T-cell (primary cell): ENCODE results near the gene HBP1. TPM values are rescaled to one million over a fixed set of nuclear protein-coding genes. Genes with fewer than 3 reads are reported as not detected.

Experiments
- ATAC-seq, 4 experiments: fragments of 200-7000 bp in 3 of 4; fragments of 150-1000 bp in 1 of 4; cut with Tn5 transposase; replicated peaks in 1 of 4; 1 replicate in 3 of 4; 2 replicates in 1 of 4; pipeline ENCODE4 v1.10.0; 2021; ENCODE audit warnings: moderate library complexity in 3 of 4, mild to moderate bottlenecking in 2 of 4, moderate number of reproducible peaks in 1 of 4
- CTCF ChIA-PET, 2 donors: fragments of 300-600 bp; sonication (Branson Sonifier 250); formaldehyde crosslinking; loops; one replicate each; lab custom pipeline; 2022; ENCODE audit warnings: antibody characterized with exemption in 2 of 2; lab: Charles Lee
- POLR2A ChIA-PET, 2 donors: fragments of 300-600 bp; sonication (Branson Sonifier 250); formaldehyde crosslinking; loops; one replicate each; lab custom pipeline; 2022; ENCODE audit warnings: antibody characterized with exemption in 2 of 2; lab: Charles Lee
- DNase-seq, 35 experiments: peaks; one replicate each; pipeline versions ENCODE4 v3.0.0 to v3.0.0-alpha.2; 2013 to 2023
- H3K27ac ChIP-seq: one replicate; pipeline ENCODE4 v1.5.1; 2013; ENCODE audit warnings: low read length
- H3K27me3 ChIP-seq, 2 experiments: replicated peaks in 1 of 2; 1 replicate in 1 of 2; 2 replicates in 1 of 2; pipeline versions ENCODE4 v1.6.1 to v1.7.0; 2013; ENCODE audit warnings: low read length in 1 of 2, mixed read lengths in 1 of 2; ENCODE audit not compliant: control insufficient read depth in 2 of 2, insufficient read depth in 2 of 2; ENCODE audit errors: extremely low read depth in 1 of 2
- H3K36me3 ChIP-seq, 2 donors: 1 replicate in 1 of 2; 2 replicates in 1 of 2; pipeline versions ENCODE4 v1.6.1 to v1.7.0; 2013; ENCODE audit warnings: low read length in 1 of 2; ENCODE audit not compliant: control insufficient read depth in 2 of 2, insufficient read depth in 1 of 2; ENCODE audit errors: extremely low read depth in 1 of 2
- H3K4me1 ChIP-seq, 2 experiments: 1 replicate in 1 of 2; 2 replicates in 1 of 2; pipeline versions ENCODE4 v1.6.1 to v1.7.0; 2013; ENCODE audit warnings: low read length in 2 of 2, mixed read lengths in 1 of 2; ENCODE audit not compliant: insufficient read depth in 2 of 2, control insufficient read depth in 1 of 2; ENCODE audit errors: extremely low read depth in 1 of 2
- H3K4me3 ChIP-seq, 2 donors: 1 replicate in 1 of 2; 2 replicates in 1 of 2; pipeline versions ENCODE4 v1.5.1 to v1.7.0; 2013; ENCODE audit warnings: mild to moderate bottlenecking in 2 of 2, low read length in 1 of 2, moderate library complexity in 1 of 2; ENCODE audit not compliant: control insufficient read depth in 1 of 2; ENCODE audit errors: extremely low read depth in 1 of 2
- H3K9me3 ChIP-seq: 2 replicates; pipeline ENCODE4 v1.7.0; 2013
- H3K27ac Mint-ChIP-seq, 2 donors: one replicate each; pipeline ENCODE4 v1.8.0; 2020 to 2021; ENCODE audit warnings: mild to moderate bottlenecking in 2 of 2, mixed read lengths in 2 of 2
- H3K27me3 Mint-ChIP-seq, 2 donors: one replicate each; pipeline ENCODE4 v1.8.0; 2021 to 2022; ENCODE audit warnings: mixed read lengths in 2 of 2
- H3K36me3 Mint-ChIP-seq: one replicate; pipeline ENCODE4 v1.8.0; 2021; ENCODE audit warnings: mixed read lengths
- H3K4me1 Mint-ChIP-seq, 3 donors: one replicate each; pipeline ENCODE4 v1.8.0; 2020 to 2022; ENCODE audit warnings: mixed read lengths in 3 of 3, mild to moderate bottlenecking in 1 of 3
- H3K4me3 Mint-ChIP-seq, 3 donors: one replicate each; pipeline ENCODE4 v1.8.0; 2020 to 2022; ENCODE audit warnings: mild to moderate bottlenecking in 3 of 3, mixed read lengths in 3 of 3, moderate library complexity in 3 of 3
- H3K9me3 Mint-ChIP-seq, 3 donors: one replicate each; pipeline ENCODE4 v1.8.0; 2020 to 2022; ENCODE audit warnings: mixed read lengths in 3 of 3
- WGBS: methylation state at CpG from one replicate; pipeline ENCODE4 v1.1.5; 2013; ENCODE audit warnings: missing lambda C conversion rate; ENCODE audit not compliant: insufficient coverage; 5-methylcytosine and 5-hydroxymethylcytosine counted together
- total RNA-seq, 35 experiments: library from RNA in 6 of 35; stranded (reverse) in 6 of 35; fragments of 120-200 nt in 1 of 35; gene quantifications; one replicate each; pipeline versions ENCODE4 v1.2.1 to v1.2.4 and lab custom pipeline; 2013 to 2026

HBP1 gene
- total RNA-seq, 5 donors from 2014 or later (not counting 1 experiment from before 2014, with no cell fraction given) = 78.6 to 211 (median 92.0) TPM

DNA sequence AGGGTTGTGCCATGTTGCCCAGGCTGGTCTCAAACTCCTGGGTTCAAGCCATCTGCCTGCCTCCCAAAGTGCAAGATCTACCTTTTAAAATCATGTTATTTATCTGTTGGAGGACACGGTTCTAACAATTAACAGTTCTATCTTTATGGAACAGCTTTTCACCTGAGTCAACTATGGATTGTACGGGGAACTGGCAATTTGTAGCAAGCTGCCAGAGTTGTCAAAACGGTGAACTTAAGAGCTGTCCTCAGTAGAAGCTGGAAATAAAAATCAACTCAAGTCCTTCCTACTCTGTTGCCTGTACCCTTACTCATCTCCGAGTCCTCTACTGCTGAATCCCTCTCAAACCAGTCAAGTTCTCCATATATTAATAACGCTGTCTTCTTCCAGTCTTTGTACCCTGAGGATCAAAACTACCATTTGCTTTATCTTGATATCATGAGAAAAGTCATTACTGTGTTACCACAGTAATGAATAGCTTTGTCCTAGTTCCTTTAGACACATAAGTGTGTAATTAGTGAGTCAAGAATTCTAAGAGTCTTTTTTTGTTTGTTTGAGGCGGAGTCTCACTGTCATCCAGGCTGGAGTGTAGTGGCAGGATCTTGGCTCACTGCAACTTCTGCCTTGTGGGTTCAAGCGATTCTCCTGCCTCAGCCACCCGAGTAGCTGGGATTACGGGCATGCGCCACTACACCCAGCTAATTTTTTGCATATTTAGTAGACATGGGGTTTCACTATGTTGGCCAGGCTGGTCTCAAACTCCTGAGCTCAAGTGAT is 28.2 kb downstream of the HBP1 start:
- Mint-ChIP-seq H3K27me3 (no peaks in the 10 kb centered on the region), H3K27ac (peak overlapping the region; percentile 14 to 60), H3K4me3 (no peak overlapping the region), H3K9me3 (no peaks in the 10 kb centered on the region), H3K36me3 (peaks cover 57% of the 10 kb centered on the region), H3K4me1 (peaks cover 5 to 12% (median 8%) of the 10 kb centered on the region in 3 donors)
- H3K9me3 ChIP-seq = no peaks in the 10 kb centered on the region
- 95% methylated on average over 2 of the region's 10 CpGs for WGBS
- CTCF ChIA-PET = no interaction called here
- no peak overlapping the region for H3K27ac ChIP-seq
- H3K36me3 ChIP-seq = peaks cover 0 to 78% of the 10 kb centered on the region in 2 donors
- POLR2A ChIA-PET = interaction anchor here (0.7 to 3.7 kb wide), 3 partner anchors 15 to 28 kb away, joined by 3 to 13 read pairs (median 3); partner anchors contain the start of gene HBP1 (in 1 of the 2)
- no peaks in the 10 kb centered on the region for H3K4me1 ChIP-seq
- DNase-seq = no peak
- no peaks in the 10 kb centered on the region for H3K27me3 ChIP-seq
- no peak overlapping the region for H3K4me3 ChIP-seq
- ATAC-seq = no peak

DNA sequence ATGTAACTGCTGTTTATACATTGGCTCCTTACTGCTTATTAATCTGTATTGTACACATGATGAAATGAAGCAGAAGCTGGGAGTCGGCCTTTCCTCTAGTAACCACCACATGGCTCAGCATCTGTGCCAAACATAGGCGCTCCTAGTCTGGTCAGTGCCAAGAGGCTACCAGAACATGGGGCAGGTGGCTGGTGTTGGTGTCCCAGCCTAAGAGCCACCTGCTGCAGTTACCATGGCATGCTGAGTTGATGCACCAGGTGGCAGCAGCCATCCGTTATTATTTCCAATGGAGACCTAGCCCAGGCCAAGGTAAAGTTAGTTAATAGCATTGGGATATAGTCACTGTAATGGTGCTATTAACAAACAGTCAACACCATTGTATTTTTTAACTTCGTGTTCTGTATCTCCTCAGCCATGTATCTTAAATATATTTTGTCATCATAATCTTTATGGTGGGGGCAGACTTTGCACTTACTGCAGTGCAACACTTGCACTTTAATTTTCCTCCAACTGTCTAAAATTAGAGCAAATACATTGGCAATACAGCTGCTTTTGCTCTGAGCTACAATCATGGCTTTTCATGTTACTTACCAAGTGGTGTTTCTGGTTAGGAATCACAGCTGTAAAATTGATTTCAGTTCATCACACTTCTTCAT is 33.1 kb downstream of the HBP1 start:
- Mint-ChIP-seq H3K4me3 (no peak overlapping the region), H3K4me1 (peaks cover 0 to 2% (median 0%) of the 10 kb centered on the region in 3 donors), H3K9me3 (no peaks in the 10 kb centered on the region), H3K27me3 (no peaks in the 10 kb centered on the region), H3K36me3 (peaks cover 69% of the 10 kb centered on the region), H3K27ac (peak overlapping the region in 1 of 2 donors; percentile 50)
- POLR2A ChIA-PET = interaction anchor here in 1 of 2 donors (1.0 kb wide), 1 partner anchor 23 kb away, joined by 4 read pairs; no protein-coding TSS in a partner anchor
- Histone ChIP-seq H3K36me3 (peaks cover 8 to 96% of the 10 kb centered on the region in 2 donors), H3K4me1 (no peaks in the 10 kb centered on the region), H3K27ac (no peak overlapping the region), H3K4me3 (no peak overlapping the region), H3K9me3 (no peaks in the 10 kb centered on the region), H3K27me3 (no peaks in the 10 kb centered on the region)
- WGBS = 100% methylated on average over 1 of the region's 4 CpGs
- CTCF ChIA-PET = interaction anchor here (0.5 to 1.1 kb wide), 5 partner anchors 10 to 540 kb away, joined by 3 read pairs; no protein-coding TSS in a partner anchor
- DNase-seq = peak in 25 of 35 experiments; percentile 5 to 45 (median 17)
- ATAC-seq = peak in 2 of 4 experiments; percentile 40 to 52

DNA sequence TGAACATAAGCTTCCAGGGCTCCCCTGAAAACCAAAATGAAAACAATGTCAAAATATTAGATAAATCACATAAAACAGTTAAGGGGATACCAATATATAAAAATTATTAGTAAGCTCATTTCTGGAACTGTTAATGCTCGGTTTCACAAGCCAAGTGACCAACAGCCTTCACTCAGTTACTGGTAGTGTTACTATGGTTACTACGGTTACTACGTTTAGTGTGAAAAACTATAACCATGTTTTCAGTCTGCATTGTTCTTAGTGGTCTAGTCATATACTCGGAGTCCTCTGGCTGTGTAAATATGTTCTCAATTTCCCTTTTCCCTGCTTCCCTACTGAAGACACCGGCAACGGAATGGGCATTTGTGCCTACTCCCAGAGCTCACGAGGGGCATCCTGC is 34.8 kb downstream of the HBP1 start:
- Histone ChIP-seq H3K36me3 (peaks cover 8 to 94% of the 10 kb centered on the region in 2 donors), H3K4me3 (no peak overlapping the region), H3K27ac (no peak overlapping the region), H3K9me3 (no peaks in the 10 kb centered on the region), H3K4me1 (no peaks in the 10 kb centered on the region), H3K27me3 (no peaks in the 10 kb centered on the region)
- DNase-seq = no peak
- no peak for ATAC-seq
- Mint-ChIP-seq H3K36me3 (peaks cover 76% of the 10 kb centered on the region), H3K27me3 (no peaks in the 10 kb centered on the region), H3K27ac (no peak overlapping the region), H3K4me3 (no peak overlapping the region), H3K9me3 (no peaks in the 10 kb centered on the region), H3K4me1 (no peaks in the 10 kb centered on the region)
- POLR2A ChIA-PET = interaction anchor here (0.6 to 0.9 kb wide), 2 partner anchors 26 to 32 kb away, joined by 3 to 8 read pairs; no protein-coding TSS in a partner anchor
- 100% methylated on average over 4 of the region's 7 CpGs for WGBS
- CTCF ChIA-PET = interaction anchor here (0.5 to 1.5 kb wide), 5 partner anchors 9 to 103 kb away, joined by 3 to 4 read pairs (median 4); no protein-coding TSS in a partner anchor

DNA sequence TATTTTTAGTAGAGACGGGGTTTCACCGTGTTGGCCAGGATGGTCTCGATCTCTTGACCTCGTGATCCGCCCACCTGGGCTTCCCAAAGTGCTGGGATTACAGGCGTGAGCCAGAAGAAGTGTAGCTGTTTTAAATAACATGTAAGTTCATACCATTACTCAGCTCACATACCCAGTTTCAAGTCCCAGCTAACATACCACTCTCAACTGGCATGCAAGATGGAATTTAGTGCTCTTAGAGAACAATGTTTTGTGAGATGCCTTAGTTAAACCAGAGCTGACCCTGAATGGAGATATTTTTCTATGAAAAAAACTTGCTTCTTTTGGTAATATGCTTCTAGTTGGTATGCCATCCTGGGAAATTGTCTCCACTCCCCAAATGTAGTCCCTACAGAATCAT is 37.3 kb downstream of the HBP1 start:
- peaks cover 15 to 94% of the 10 kb centered on the region in 2 donors for H3K36me3 ChIP-seq
- POLR2A ChIA-PET = interaction anchor here (0.6 to 1.0 kb wide), 4 partner anchors 29 to 374 kb away, joined by 3 to 6 read pairs (median 4); partner anchors contain the start of gene BCAP29 (in 1 of the 2)
- ATAC-seq (no peak), DNase-seq (no peak)
- no peaks in the 10 kb centered on the region for H3K9me3 ChIP-seq
- H3K36me3 Mint-ChIP-seq = peaks cover 78% of the 10 kb centered on the region
- H3K9me3 Mint-ChIP-seq = no peaks in the 10 kb centered on the region
- H3K27ac ChIP-seq = no peak overlapping the region
- no peaks in the 10 kb centered on the region for H3K27me3 ChIP-seq
- H3K4me1 ChIP-seq = no peaks in the 10 kb centered on the region
- no peak overlapping the region for H3K27ac Mint-ChIP-seq
- WGBS = no CpG with 5 or more reads among the region's 6 CpGs
- H3K4me3 ChIP-seq = no peak overlapping the region
- CTCF ChIA-PET = no interaction called here
- H3K4me1 Mint-ChIP-seq = no peaks in the 10 kb centered on the region
- no peak overlapping the region for H3K4me3 Mint-ChIP-seq
- H3K27me3 Mint-ChIP-seq = no peaks in the 10 kb centered on the region

DNA sequence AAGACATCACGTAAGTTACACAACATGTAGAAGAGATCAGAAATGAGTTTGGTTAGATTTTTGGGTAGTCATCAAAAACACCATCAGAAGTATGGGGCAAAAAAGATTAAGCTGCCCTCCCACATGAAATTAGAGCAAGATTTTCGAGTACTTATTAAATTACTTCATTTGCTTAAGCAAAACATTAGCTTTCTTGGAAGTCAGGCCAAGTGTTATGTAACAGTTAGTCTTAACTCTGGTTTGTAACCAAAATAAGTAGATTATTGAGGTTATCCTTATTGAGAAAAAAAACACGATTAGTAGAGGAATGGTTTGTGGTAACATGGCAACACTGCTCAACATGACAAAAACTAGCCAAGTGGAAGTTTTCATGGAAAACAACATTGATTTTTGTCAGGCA is 37.9 kb downstream of the HBP1 start:
- H3K27me3 ChIP-seq = no peaks in the 10 kb centered on the region
- H3K4me3 ChIP-seq = no peak overlapping the region
- peaks cover 75% of the 10 kb centered on the region for H3K36me3 Mint-ChIP-seq
- no peaks in the 10 kb centered on the region for H3K27me3 Mint-ChIP-seq
- no peaks in the 10 kb centered on the region for H3K4me1 ChIP-seq
- no peak overlapping the region for H3K4me3 Mint-ChIP-seq
- ATAC-seq (no peak), DNase-seq (no peak)
- POLR2A ChIA-PET = interaction anchor here (0.6 to 1.0 kb wide), 2 partner anchors 29 to 146 kb away, joined by 3 to 5 read pairs; no protein-coding TSS in a partner anchor
- CTCF ChIA-PET = interaction anchor here in 1 of 2 donors (0.6 kb wide), 1 partner anchor 22 kb away, joined by 3 read pairs; no protein-coding TSS in a partner anchor
- H3K4me1 Mint-ChIP-seq = no peaks in the 10 kb centered on the region
- no peak overlapping the region for H3K27ac ChIP-seq
- peaks cover 15 to 89% of the 10 kb centered on the region in 2 donors for H3K36me3 ChIP-seq
- 100% methylated on average over 1 of the region's 3 CpGs for WGBS
- H3K9me3 ChIP-seq = no peaks in the 10 kb centered on the region
- H3K9me3 Mint-ChIP-seq = no peaks in the 10 kb centered on the region
- H3K27ac Mint-ChIP-seq = no peak overlapping the region

DNA sequence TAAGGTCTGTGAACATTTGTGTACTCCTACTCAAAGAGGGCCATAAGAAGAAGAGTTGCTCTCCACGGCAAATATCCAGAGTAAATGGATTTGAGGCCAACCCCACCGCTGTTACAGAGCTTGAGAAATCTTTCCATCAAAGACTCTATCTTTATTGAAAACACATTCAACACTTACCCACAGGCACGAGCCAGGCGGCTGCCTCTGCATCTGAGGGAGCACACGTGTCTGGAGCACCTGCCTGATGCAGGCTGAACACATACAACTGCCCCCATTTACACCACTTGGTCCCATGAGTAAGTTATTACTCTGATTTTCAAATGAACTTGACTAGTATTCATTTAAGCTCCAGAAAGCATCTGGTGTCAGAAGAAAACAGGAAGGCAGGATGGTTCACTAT is 38.7 kb downstream of the HBP1 start:
- H3K27ac ChIP-seq = no peak overlapping the region
- ATAC-seq = no peak
- H3K4me3 ChIP-seq = no peak overlapping the region
- no peaks in the 10 kb centered on the region for H3K9me3 ChIP-seq
- peaks cover 69% of the 10 kb centered on the region for H3K36me3 Mint-ChIP-seq
- no peaks in the 10 kb centered on the region for H3K27me3 Mint-ChIP-seq
- no peaks in the 10 kb centered on the region for H3K27me3 ChIP-seq
- WGBS = 96% methylated on average over 5 of the region's 5 CpGs
- H3K27ac Mint-ChIP-seq = peak overlapping the region; percentile 24 to 50
- no peaks in the 10 kb centered on the region for H3K9me3 Mint-ChIP-seq
- no peaks in the 10 kb centered on the region for H3K4me1 Mint-ChIP-seq
- CTCF ChIA-PET = interaction anchor here (1.0 to 1.3 kb wide), 2 partner anchors 8 to 15 kb away, joined by 3 read pairs; no protein-coding TSS in a partner anchor
- no peak for DNase-seq
- no peak overlapping the region for H3K4me3 Mint-ChIP-seq
- H3K36me3 ChIP-seq = peaks cover 15 to 81% of the 10 kb centered on the region in 2 donors
- POLR2A ChIA-PET = interaction anchor here in 1 of 2 donors (0.5 to 0.6 kb wide), 2 partner anchors 31 to 40 kb away, joined by 3 to 12 read pairs; no protein-coding TSS in a partner anchor
- H3K4me1 ChIP-seq = no peaks in the 10 kb centered on the region
